AG10803 (cell line): ENCODE data around the gene ZCWPW1.

Experiments used
- DNase-seq: peaks from one replicate; pipeline ENCODE4 v3.0.0; 2010; ENCODE audit warnings: low read depth
- H3K4me3 ChIP-seq: 2 replicates; pipeline ENCODE4 v1.5.1; 2011; ENCODE audit warnings: mild to moderate bottlenecking, low read length, control low read depth
- TF ChIP-seq, protein P1 (sequence below): conservative IDR thresholded peaks from 2 replicates; pipeline ENCODE4 v1.5.1; 2011; ENCODE audit warnings: mild to moderate bottlenecking, low read length, control low read depth, inconsistent platforms

The ZCWPW1 gene

DNA sequence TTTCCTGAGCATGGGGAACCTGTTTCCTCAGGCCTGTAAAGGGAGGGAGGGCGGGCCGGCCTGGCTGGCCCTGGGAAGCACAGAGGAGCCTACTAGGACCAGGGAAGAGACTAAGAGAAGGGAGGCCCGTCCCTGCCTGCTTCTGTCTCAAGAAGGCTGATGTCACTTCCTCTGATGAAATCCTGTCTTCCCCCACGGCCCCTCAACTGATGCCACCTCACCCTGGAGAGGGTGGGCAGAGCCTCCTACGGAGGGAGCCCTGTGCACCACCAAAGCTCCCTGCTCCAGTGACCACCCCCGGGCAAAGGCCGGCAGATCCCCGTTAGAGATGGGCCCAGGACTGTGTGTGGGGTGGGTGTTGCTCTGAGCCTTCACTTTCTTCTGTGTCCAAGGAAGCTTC is 56.2 kb downstream of the ZCWPW1 start:
- TF ChIP-seq, protein P1, sequence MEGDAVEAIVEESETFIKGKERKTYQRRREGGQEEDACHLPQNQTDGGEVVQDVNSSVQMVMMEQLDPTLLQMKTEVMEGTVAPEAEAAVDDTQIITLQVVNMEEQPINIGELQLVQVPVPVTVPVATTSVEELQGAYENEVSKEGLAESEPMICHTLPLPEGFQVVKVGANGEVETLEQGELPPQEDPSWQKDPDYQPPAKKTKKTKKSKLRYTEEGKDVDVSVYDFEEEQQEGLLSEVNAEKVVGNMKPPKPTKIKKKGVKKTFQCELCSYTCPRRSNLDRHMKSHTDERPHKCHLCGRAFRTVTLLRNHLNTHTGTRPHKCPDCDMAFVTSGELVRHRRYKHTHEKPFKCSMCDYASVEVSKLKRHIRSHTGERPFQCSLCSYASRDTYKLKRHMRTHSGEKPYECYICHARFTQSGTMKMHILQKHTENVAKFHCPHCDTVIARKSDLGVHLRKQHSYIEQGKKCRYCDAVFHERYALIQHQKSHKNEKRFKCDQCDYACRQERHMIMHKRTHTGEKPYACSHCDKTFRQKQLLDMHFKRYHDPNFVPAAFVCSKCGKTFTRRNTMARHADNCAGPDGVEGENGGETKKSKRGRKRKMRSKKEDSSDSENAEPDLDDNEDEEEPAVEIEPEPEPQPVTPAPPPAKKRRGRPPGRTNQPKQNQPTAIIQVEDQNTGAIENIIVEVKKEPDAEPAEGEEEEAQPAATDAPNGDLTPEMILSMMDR, result no peak
- peak; percentile 66 for DNase-seq
- H3K4me3 ChIP-seq, result no peak overlapping the region

DNA sequence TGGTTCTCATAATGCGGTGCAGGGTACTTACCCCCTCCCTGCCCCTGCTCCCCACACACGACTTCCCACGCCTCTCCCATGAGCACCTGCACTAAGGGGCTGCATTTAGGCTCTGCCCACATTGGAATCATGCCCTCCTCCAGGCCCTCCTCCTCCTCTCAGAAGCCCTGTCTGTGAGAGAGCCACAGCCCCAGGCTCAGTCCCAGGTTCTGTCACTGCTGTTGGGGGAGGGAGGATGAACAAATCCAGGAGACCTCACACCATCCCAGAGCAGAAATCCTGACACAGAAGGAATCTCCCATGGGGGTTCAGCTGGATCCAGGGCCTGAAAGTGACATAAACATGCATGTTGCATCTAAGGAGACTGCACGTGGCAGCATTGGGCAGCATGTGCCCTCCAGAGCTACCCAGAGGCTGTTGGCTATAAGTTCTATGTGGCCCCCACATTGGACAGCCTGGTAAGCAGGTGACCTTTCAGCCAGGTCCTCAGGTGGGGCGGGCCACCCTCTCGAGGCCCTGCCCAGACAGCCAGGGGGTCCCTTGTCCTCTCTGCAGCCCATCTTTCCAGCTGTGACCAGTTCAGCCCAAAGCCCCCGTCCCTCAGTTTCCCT is 56.8 kb downstream of the ZCWPW1 start:
- DNase-seq, result no peak
- no peak overlapping the region for H3K4me3 ChIP-seq
- TF ChIP-seq, protein P1, result no peak

DNA sequence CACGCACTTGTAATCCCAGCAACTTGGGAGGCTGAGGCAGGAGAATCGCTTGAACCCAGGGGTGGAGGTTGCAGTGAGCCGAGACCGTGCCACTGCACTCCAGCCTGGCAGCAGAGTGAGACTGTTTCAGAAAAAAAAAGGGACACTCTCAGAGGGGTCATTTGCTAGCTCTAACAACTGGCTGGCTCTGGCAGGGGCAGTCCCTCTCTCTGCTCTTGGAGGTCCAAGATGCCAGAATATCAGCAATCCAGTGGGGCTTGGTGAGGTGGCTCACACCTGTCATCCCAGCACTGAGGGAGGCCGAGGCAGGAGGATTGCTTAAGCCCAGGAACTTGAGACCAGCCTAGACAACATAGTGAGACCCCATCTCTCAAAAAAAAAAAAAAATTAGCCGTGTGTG is 57.8 kb downstream of the ZCWPW1 start:
- DNase-seq, result no peak
- TF ChIP-seq, protein P1, result no peak
- H3K4me3 ChIP-seq, result no peak overlapping the region

DNA sequence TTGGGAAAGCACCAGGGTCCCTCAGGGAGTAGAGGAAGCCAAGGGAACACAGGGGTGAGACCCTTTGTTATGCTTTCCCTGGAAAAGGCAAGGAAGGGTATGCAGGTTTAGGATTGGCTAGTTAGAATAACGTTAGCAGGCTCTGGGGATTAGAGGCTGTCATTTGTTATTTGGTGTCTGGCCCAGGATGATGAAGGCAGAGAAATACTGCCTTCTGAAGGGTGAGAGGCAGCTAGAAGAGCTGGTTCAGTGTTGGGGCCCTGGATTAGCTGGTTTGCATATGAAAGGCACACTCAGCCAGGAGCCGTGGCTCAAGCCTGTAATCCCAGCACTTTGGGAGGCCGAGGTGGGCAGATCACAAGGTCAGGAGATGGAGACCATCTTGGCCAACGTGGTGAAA is 58.2 kb downstream of the ZCWPW1 start:
- H3K4me3 ChIP-seq, result no peak overlapping the region
- TF ChIP-seq, protein P1, result no peak
- DNase-seq, result no peak

DNA sequence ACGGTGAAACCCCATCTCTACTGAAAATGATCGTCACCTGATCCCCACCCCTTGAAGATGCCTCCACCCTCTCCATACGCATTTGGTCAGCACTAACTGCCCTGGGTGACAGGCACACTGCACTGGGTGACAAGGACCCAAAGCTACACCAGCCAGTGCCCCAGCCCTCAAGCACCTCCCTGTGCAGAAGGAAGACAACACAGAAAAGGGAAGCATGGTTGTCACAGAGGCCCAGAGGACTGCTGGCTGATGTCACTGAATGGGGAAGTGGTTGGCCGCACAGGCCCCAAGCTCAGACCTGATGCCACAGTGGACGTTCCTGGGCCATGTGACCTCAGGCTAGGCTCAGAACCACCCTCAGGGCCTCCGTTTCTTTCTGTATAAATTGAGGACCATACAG is 59.4 kb downstream of the ZCWPW1 start:
- TF ChIP-seq, protein P1, result no peak
- no peak for DNase-seq
- H3K4me3 ChIP-seq, result no peak overlapping the region

DNA sequence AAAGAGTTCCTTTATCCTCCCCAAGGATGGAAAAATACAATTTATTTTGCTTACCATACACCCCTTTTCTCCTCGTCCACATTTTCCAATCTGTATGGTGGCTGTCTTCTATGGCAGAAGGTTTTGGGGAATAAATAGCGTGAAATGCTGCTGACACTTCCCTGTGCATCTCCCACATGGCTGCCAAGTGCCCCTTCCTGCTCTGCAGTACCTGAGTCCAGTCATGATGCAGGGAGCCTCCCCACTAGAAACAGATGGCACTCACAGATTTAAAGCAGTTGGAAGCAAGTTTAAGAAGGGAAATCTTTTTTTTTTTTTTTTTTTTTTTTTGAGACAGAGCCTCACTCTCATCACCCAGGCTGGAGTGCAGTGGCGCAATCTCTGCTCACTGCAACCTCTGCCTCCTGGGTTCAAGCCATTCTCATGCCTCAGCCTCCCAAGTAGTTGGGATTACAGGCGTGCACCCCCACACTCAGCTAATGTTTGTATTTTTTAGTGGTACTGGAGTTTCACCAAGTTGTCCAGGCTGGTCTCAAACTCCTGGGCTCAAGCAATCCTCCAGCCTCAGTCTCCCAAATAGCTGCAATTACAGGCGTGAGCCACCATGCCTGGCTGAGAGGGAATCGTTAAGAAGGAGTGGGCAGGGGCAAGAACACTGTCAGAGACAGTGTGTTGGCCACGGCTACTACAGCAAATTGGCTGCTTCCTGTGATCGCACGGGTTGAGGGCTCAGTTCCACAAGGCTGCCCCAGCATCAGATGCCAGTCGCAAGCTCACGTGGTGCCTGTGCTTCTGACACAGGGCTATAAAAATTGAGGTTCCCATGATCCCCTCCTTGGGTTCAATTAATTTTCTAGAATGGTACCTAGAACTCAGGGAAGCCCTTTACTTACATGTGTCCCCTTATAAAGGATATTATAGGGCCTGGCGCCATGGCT is 60.6 kb downstream of the ZCWPW1 start:
- TF ChIP-seq, protein P1, result no peak
- H3K4me3 ChIP-seq, result no peak overlapping the region
- DNase-seq, result no peak

DNA sequence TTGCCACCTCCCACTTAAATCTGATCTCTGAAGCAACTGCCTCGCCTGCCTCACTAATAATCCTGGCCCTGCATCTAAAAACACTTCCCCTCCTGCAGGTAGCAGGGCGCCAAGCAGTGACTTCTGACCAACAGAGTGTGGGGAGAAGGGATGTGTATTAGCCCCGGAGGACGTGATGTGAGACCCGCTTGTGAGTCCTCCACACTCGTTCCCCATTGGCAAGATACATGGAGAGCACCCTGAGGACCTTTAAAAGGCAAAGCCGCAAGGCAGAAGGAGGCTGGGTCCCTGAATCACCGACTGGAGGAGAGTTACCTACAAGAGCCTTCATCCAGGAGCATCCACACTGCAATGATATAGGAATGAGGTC is 61.3 kb downstream of the ZCWPW1 start:
- no peak for DNase-seq
- TF ChIP-seq, protein P1, result no peak
- H3K4me3 ChIP-seq, result no peak overlapping the region
